NT2/D1 (cell line): ENCODE results near the gene BTBD7.

Source experiments
- SUZ12 ChIP-seq: IDR thresholded peaks from 2 replicates; pipeline ENCODE4 v1.6.1; 2011; ENCODE audit not compliant: insufficient read length, insufficient read depth; ENCODE audit errors: extremely low read depth
- YY1 ChIP-seq: IDR thresholded peaks from 2 replicates; pipeline ENCODE4 v1.6.1; 2011; ENCODE audit not compliant: insufficient read length, insufficient read depth
- ZNF274 ChIP-seq: IDR thresholded peaks from 2 replicates; pipeline ENCODE4 v1.6.1; 2011; ENCODE audit warnings: mild to moderate bottlenecking, low read depth, low read length

DNA sequence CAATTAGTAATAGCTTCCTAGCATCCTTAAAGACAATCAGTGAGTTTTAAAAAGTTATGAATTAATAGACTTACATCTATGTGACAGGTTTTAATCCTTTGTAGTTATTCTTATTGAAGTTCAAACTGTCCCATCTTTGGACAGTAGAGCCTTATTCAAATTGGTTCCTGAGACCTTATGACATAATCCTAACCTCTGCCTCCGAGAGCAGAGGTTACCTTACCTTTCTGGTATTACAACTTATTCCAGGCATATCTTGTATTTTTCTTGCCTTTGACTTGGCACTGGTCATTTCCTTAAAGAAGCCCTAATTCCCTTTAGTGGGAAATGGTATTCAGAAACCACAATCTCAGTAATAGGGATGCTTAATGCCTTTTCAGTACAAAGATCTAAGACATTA, 21.8 kb downstream of the BTBD7 start:
- no peak for TF ChIP-seq SUZ12
- no peak for TF ChIP-seq YY1
- TF ChIP-seq ZNF274, result no peak
